Bronchial epithelial cell (primary cell): Measurements from ENCODE around the gene RND1. TPM values are rescaled to one million over a fixed set of nuclear protein-coding genes. Genes with fewer than 3 reads are reported as not detected.
A peak's percentile ranks its signal among the peaks of the same experiment; 100 is the strongest.

ENCODE experiments used
- DNase-seq: peaks from one replicate; pipeline ENCODE4 v3.0.0-alpha.2; 2010; ENCODE audit warnings: low read depth
- FAIRE-seq: peaks from 2 replicates; lab custom pipeline; 2011; peaks lifted over from hg19 to GRCh38; lab: Jason Lieb, UNC
- H3K27me3 ChIP-seq: 2 replicates; pipeline ENCODE4 v1.5.1; 2011; ENCODE audit warnings: low read length; ENCODE audit not compliant: control insufficient read depth, insufficient read depth
- H3K36me3 ChIP-seq: 2 replicates; pipeline ENCODE4 v1.5.1; 2011; ENCODE audit warnings: low read length; ENCODE audit not compliant: control insufficient read depth, insufficient read depth
- H3K4me3 ChIP-seq: 2 replicates; pipeline ENCODE4 v1.5.1; 2011; ENCODE audit warnings: mild to moderate bottlenecking, low read depth, low read length, control low read depth
- total RNA-seq: library from RNA; depleted of rRNA; stranded (reverse); fragments of >200 nt; gene quantifications from 2 replicates; pipeline ENCODE4 v1.2.1, GENCODE V29; 2014
- TF ChIP-seq, protein P1 (sequence below): IDR thresholded peaks from 2 replicates; pipeline ENCODE4 v1.5.1; 2011; ENCODE audit warnings: mild to moderate bottlenecking, moderate library complexity, low read length, control low read depth, inconsistent platforms; ENCODE audit not compliant: insufficient read depth, severe bottlenecking

RND1 gene
- total RNA-seq, 1 donor from 2014 or later, result 2.9 TPM

DNA sequence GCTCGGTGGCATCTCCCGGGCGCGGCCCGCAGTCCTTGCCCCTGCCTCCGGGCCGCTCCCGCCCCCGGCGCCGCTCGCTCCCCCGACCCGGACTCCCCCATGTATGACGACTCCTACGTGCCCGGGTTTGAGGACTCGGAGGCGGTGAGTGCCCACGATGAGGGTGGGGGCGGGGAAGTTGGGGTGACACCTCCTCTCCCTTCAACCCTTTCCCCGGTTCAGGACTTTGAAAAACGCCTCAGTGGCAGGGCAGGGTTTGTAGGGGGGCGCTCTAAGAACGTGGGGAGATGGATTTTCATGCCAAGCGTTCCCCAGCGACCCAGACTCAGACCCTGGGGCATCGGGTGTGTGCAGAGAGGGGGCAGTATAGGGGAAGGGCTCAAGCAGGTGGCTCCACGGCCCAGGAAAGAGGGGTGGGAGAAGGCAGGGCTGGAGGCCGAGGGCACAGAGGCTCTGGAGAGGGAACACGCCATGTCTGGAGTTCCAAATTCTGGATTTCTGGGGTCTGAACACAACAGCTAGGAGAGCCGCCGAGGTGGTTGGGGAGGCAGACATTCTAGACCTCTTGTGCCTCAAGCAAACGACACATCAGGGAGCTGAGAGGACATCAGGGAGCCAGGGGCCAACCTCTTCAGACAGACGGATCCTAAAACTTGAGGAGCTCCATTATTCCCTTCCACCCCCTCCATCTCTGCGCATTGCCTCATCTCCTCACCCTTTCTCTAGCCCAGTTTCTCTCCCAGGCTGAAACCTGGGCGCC is 46.7 kb downstream of the RND1 start:
- Histone ChIP-seq H3K27me3 (no peaks in the 10 kb centered on the region), H3K36me3 (no peaks in the 10 kb centered on the region), H3K4me3 (peak overlapping the region; percentile 63)
- TF ChIP-seq, protein P1, sequence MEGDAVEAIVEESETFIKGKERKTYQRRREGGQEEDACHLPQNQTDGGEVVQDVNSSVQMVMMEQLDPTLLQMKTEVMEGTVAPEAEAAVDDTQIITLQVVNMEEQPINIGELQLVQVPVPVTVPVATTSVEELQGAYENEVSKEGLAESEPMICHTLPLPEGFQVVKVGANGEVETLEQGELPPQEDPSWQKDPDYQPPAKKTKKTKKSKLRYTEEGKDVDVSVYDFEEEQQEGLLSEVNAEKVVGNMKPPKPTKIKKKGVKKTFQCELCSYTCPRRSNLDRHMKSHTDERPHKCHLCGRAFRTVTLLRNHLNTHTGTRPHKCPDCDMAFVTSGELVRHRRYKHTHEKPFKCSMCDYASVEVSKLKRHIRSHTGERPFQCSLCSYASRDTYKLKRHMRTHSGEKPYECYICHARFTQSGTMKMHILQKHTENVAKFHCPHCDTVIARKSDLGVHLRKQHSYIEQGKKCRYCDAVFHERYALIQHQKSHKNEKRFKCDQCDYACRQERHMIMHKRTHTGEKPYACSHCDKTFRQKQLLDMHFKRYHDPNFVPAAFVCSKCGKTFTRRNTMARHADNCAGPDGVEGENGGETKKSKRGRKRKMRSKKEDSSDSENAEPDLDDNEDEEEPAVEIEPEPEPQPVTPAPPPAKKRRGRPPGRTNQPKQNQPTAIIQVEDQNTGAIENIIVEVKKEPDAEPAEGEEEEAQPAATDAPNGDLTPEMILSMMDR, result peak; percentile 12
- DNase-seq, result no peak
- no peak for FAIRE-seq

DNA sequence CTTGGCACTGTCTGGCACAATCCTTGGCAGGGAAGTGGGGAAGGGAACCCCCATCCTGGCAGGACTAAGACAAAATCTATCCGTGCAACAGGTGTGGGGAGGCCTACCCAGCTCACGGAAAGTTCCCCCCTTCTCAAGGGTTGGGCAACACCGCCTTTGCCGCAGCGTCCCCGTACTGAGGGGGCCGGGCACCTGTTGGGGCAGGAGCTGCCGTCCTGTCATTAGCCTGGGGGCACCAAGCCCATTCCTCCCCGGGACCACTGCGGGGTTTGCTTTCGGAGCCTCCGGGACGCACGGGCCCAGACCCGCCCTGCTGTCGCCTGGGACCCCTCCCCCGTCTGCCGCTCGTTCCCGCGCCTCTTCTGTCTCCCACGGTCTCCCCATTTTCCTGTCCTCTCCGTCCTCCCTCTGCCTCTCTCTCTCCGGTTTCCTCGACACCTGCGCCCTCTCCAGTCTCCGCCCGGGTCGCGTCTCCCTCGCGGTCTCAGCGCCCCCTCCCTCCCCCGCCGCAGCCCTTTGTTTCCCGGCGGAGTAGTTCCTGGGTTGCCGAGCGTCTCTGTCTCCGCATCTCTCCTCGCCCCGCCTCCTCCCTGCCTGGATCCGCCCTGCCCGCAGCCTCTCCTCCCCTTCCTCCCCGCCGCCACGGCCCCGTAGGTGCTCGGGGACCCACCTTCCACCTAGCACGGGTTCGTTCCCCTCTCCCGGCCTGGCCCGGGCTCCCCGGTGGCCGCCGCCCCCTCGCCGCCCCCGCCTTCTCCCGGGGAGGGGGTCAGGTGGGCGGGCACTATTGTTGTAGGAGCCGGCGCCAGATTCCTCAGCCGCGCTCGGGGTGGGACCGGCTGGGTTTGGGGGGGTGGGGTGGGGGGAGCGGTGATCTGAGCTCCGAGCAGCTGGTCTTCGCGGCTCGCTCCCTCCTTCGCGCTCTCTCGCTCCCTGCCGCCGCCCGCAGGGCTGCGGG is 47.5 kb downstream of the RND1 start, which contains the start of gene CACNB3:
TSS of gene CACNB3 (plus strand) at position 624 of the 958 bp plus-strand sequence. CDS start 434 bp downstream, outside the sequence.
- DNase-seq, result peak; percentile 34
- no peaks in the 10 kb centered on the region for H3K27me3 ChIP-seq
- no peaks in the 10 kb centered on the region for H3K36me3 ChIP-seq
- no peak for FAIRE-seq
- peak within 1 kb of the TSS; percentile 63 for H3K4me3 ChIP-seq
- TF ChIP-seq, protein P1, result no peak

DNA sequence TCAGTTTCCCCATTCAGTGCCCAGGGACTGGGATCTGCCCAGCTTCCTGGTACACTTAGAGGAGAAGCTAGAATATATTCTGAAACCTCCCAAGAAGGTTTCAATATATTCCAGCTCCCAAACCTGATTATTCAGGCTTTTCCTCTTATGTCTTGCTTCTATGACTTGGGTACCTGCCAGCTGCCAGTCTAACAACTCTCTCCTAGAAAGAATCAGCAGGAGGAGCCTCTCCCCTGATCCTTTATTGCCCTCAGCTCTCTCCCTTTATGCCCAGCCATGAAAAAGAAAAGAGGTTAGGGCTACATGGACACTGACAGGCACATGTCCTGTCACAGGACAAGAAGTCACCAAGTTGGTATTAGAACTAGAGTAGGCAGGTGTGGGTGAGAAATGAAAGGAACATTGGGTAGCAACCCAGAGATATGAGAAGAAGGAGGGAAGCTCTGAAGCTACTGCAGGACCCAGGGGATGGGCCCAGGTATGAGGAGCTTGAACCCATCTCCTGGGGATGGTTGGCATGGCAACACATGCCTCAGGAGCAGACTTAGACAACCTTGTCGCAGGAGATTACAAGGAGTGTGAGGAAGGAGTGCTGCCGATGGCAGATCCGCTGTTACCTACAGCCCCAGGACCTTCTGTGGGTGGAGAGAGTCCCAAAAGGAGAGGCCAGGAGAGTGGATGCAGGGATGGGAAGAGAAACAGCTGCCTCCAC is 49.4 kb downstream of the RND1 start:
- TF ChIP-seq, protein P1, result no peak
- FAIRE-seq, result no peak
- Histone ChIP-seq H3K27me3 (no peaks in the 10 kb centered on the region), H3K4me3 (no peak overlapping the region), H3K36me3 (no peaks in the 10 kb centered on the region)
- no peak for DNase-seq

DNA sequence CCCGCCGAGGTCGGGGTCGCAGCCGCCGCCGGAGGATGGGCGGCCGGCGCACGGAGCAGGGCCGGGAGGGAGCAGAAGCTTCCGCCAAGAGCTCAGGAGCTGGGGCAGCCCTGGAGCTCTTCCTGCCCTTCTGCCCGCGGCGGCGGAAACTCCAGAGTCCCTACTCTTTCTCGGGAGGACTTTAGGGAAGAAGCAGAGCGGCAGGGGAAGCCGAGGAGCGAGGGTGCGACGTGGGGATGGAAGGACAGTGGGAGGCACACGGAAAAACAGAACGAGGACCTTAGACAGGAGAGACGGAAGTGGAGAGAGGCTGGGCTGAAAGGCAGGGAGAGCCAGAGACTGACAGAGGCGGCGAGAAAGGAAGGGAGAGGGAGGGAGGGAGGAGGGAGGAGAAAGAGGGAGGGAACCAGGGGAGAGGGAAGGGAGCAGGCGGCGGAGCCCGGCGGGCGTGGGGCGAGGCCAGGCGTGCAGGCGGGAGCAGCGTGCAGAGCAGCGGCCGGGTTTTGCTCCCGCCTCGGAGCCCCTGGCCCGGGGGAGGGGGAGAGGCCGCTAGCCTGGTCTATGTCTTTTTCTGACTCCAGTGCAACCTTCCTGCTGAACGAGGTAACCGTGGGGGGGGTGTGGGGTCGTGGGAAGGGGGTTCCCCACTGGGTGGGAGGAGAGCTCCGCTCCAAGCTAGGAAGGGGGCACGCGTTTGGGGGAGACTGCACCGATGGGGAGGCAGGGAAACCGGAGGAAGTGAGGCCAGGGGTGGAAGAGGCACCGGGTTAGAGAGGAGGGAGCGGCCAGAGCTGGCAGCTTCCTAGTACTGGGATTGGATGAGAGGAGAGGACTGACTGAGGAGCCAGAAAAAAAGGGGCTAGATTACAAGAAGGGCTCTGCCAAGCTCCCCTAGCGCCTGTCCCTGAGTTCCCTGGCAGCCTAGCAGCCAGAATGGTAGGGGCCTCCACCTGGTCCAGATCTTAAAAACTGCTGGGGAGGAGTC is 50.3 kb downstream of the RND1 start:
- peak; percentile 78 for DNase-seq
- H3K36me3 ChIP-seq, result no peaks in the 10 kb centered on the region
- H3K27me3 ChIP-seq, result no peaks in the 10 kb centered on the region
- TF ChIP-seq, protein P1, result no peak
- no peak for FAIRE-seq
- H3K4me3 ChIP-seq, result peak overlapping the region; percentile 59
